Measurements from ENCODE around the gene NPAS3.

The NPAS3 gene

GRCh38 chr14:33851931-33852330 is 913.3 kb downstream of the NPAS3 start:
- TF ChIP-seq GATA3 (IDR thresholded peaks at IDR 0.05; ENCODE audit: low read depth, low read length) (no peak), GATA2 (IDR thresholded peaks at IDR 0.05; ENCODE audit: low read depth, low read length) (no peak)
